AG09309 (cell line): ENCODE data around the gene CNPPD1.

Experiments used
- DNase-seq: peaks from one replicate; pipeline ENCODE4 v3.0.0-alpha.2; 2010; ENCODE audit warnings: low read depth
- H3K4me3 ChIP-seq: 2 replicates; pipeline ENCODE4 v1.5.1; 2011; ENCODE audit warnings: mild to moderate bottlenecking, low read depth, low read length, moderate library complexity; ENCODE audit not compliant: control insufficient read depth
- CTCF ChIP-seq: IDR thresholded peaks from 2 replicates; pipeline ENCODE4 v1.5.1; 2011; ENCODE audit warnings: mild to moderate bottlenecking, low read depth, low read length, inconsistent platforms; ENCODE audit not compliant: insufficient read depth, control insufficient read depth; ENCODE audit errors: missing control alignments

CNPPD1 gene

GRCh38 chr2:219184121-219184520 lies 7.4 kb upstream of the CNPPD1 start:
- DNase-seq = no peak
- TF ChIP-seq CTCF = no peak
- H3K4me3 ChIP-seq = no peak overlapping the region

GRCh38 chr2:219183151-219183772 lies 6.5 kb upstream of the CNPPD1 start:
- no peak for DNase-seq
- H3K4me3 ChIP-seq = no peak overlapping the region
- no peak for TF ChIP-seq CTCF

GRCh38 chr2:219182331-219183150 lies 5.8 kb upstream of the CNPPD1 start:
- TF ChIP-seq CTCF = no peak
- DNase-seq = no peak
- H3K4me3 ChIP-seq = no peak overlapping the region

- no peak for TF ChIP-seq CTCF
- no peak for DNase-seq
- no peak overlapping the region for H3K4me3 ChIP-seq
Measured at GRCh38 chr2:219181531-219181930, 4.8 kb upstream of the CNPPD1 start.

- no peak for TF ChIP-seq CTCF
- DNase-seq = no peak
- H3K4me3 ChIP-seq = no peak overlapping the region
Measured at GRCh38 chr2:219180961-219181360, 4.2 kb upstream of the CNPPD1 start.

- no peak for TF ChIP-seq CTCF
- DNase-seq = no peak
- peak overlapping the region; percentile 1; the same call in 1 of the 2 replicates for H3K4me3 ChIP-seq
Measured at GRCh38 chr2:219179601-219180465, 3.1 kb upstream of the CNPPD1 start.
